Measurements from ENCODE around the gene DNAJB1.
"Not testable (repeated sequence)": the region's sequence is repeated elsewhere in the genome, so short reads cannot be mapped to it uniquely, and the experiment has no call there.

The DNAJB1 gene

DNA sequence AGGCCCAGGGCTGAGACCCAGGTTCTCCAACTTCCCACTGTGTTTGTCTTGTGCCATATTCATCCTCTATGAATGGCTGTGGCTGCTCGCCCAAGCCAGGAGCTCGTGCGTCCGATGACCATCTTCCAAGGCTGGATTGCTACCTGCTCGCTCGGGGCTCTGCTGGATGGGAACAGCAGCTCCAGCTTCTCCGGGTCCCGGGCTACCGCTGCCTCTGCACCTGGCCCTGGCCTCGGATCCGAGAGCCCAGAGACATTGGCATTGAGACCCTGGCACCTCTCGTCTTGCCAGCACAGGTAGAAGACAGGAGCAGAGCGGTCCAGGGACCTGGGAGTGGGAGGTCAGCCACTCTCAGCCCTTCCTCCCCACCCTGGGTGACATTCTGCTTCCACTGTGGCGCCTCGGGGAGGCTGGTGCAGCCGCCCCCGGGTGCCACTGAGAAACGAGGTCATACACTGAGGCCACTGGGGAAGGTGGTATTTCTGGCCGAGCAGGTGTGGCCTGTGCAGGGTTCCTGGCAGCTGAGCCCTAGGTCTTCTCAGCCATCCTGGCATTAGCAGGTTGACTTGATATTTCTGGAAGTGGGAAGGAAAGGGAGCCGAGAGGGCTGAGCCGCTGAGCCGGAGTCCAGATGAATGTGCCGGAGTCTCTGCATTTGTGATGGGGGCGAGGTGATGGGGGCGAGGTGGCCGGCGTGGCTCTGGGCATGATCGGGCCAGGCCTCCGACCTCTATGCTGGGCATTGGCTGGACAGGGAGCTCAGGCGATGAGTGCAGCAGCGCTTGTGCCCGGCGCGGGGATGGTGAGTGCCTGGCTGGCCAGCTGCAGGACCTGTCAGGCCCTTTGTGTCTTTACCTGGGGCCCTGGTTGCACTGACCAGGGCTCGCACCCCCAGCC, 35.1 kb upstream of the DNAJB1 start:
- DNase-seq: no peak

DNA sequence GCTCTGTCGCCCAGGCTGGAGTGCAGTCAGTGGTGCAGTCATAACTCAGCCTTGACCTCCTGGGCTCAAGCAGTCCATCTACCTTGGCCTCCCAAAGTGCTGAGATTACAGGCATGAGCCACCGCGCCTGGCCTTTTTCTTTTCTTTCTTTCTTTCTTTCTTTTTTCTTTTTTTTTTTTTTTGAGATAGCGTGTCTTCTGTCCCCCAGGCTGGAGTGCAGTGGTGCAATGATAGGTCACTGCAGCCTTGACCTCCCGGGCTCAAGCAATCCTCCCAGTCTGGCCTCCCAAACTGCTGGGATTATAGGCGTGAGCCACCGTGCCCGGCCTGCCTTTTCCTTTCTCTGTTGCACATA, 33.8 kb upstream of the DNAJB1 start:
- DNase-seq: not testable (repeated sequence)

DNA sequence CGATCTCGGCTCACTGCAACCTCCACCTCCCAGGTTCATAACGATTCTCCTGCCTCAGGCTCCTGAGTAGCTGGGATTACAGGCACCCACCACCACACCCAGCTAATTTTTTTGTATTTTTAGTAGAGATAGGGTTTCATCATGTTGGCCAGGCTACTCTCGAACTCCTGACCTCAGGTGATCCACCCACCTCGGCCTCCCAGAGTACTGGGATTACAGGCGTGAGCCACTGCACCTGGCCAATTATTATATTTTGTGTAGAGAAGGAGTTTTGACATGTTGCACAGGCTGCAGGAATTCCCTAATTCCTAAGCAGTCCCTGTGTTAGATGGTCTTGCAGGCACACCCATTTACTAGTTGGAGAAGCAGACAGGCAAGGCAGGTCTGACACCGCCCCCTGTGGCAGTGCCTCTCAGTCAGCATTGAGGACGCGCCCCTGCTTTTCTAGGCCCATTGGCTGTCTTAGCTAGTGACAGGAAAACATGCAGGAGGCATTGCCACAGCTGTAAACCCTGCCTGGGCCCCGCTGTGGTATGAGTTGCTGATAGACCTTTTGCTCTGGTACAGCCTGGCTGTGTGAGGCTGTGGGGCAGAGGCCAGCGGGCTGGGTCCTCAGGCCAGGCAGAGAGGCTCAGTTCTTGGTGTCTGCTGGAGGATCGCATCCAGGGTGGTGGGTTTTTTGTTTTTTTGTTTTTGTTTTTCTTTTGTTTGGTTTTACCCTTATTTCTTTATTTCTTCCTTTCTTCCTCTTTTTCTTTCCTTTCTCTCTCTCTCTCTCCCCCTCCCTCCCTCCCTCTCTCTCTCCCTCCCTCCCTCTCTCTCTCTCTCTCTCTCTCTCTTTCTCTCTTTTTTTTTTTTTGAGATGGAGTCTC, 33.2 kb upstream of the DNAJB1 start:
- DNase-seq: peak in 1 of 2 experiments; percentile 19

DNA sequence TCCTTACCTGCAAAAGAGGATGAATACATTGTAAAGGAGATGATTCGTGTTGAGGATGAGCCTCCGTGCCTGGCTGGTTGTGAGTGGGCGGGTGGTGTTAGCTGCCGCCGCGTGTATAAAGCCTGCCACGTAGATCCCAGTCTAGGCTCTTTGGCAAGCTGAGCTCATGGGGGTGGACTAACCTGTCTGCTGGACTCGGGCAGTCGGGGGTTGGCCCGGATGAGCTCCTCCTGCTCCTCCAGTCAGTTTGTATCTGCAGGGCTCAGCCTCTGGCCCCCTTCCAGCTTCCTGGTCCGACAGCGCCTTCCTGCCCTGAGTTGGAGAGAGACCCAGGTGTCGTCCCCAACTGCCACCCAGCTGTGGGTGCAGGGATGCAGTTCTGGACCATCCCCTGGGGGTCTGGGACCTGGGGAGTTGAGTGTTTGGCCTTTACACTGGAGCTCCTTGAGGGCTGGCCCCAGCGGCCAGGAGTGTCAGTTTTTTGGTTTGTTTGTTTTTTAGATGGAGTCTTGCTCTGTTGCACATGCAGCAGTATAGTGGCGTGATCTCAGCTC, 32.1 kb upstream of the DNAJB1 start:
- peak in 1 of 2 experiments; percentile 53 for DNase-seq

DNA sequence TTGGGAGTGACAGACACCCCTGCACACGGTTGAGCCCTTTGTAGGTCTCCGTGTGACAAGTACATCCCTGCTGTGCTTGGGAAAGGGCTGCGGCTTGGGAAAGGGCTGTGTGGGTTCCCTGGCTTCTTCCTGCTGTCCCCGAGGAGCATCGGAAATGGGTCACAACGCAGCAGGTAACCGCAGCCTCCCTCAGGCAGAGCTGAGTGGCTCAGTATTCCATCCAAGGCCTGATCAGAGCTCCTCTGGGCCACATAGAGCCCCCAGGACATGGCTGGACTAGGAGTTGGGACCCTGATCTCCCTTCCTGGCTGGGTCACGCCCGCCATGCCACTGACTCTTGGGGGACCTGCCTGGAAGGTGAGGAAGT, 27.5 kb upstream of the DNAJB1 start:
- no peak for DNase-seq

DNA sequence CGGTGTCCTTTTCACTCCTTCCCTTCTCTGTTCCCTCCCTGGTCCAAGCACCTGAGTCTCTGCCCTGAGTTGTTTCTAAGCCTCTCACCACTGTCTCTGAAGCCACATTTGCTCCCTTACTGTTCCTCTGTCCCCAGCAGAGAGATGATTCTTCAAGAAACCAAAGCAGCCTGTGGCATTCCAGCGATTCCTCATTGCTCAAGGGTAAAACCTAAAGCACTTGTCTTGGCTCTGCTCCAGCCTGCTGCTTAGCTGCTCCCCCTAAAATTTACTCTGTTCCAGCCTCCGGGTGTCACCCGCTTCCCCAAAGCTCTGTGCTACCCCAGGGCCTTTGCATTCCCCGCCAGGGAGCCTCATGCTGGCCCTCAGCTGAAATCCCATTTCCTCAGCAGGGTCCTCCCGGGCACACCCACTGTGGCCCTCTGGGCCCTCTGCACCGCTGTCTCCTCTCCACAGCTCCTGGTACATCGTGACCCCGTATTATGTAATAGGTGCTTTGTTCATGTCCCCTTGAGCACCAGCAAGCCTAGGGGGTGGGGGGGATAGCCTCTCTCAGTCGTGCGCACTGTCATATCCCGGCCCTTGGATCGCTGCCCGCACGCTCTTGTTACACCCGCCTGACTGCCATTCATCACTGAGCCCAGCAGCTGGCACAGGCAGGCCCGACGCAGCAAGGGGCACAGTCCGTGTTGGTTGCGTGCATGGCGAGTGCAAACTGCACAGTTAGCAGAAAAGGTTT, 26.9 kb upstream of the DNAJB1 start:
- peak; percentile 78 to 94 for DNase-seq

DNA sequence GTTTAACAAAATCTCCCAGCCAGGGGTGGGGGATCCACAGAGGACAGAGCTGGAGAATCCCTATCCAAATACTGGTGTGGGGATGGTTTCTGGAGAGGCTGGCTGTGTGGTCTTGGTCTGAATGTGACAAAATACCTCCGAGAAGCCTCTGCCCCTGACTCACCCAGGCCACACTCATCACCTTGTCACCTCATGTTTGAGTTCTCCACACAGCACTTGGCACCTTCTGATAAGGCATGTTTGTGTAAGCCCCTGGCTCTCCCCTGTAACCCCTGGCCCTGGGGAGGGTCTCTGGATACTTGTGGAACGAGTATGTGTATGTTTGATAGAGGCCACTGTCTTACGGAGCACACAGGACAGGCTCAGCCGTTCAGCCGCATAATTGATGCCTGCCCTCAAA, 25.9 kb upstream of the DNAJB1 start:
- no peak for DNase-seq

DNA sequence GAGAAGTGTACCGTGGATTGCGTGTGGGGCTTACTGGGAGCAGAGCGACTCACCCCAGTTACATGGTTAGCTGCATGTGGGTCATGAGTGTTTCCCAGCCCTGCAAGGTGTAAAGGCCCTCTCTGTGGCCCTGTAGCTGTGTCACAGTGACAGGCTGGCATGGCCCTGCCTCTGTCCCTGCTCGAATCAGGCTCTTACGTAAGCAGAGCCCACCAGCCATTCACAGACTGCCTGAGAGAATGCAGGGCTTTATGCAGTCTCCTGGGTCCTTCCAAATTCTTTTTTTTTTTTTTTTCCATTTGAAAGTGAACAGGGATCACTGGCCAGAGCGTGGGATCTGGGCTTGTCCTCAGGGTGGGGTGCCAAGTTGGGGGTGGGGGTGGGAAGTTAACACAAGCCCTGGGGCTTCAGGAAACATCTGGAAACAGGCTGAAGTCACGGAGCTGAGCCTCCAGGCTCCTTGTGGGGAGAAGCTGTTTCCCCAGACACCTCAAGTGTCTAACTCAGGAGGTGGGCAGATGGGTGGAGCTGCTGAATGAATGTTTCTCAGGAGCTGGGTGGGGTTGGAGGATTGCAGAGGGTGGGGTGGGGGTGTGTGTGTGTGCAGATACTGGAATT, 24.6 kb upstream of the DNAJB1 start:
- DNase-seq: no peak

DNA sequence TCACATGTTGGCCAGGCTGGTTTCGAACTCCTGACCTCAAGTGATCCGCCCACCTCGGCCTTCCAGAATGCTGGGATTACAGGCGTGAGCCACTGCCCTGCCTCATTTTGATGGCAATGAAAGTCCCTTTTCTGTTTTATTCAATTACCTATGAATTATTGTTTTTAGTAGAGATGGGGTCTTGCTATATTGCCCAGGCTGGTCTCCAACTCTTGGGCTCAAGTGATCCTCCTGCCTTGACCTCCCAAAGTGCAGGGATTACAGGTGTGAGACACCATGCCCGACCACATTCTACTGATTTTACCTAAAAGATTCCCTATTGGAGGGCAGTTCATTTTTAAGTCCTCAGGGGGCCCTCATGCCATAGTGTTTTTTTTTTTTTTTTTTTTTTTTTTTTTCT, 23.8 kb upstream of the DNAJB1 start:
- DNase-seq: not testable (repeated sequence)

DNA sequence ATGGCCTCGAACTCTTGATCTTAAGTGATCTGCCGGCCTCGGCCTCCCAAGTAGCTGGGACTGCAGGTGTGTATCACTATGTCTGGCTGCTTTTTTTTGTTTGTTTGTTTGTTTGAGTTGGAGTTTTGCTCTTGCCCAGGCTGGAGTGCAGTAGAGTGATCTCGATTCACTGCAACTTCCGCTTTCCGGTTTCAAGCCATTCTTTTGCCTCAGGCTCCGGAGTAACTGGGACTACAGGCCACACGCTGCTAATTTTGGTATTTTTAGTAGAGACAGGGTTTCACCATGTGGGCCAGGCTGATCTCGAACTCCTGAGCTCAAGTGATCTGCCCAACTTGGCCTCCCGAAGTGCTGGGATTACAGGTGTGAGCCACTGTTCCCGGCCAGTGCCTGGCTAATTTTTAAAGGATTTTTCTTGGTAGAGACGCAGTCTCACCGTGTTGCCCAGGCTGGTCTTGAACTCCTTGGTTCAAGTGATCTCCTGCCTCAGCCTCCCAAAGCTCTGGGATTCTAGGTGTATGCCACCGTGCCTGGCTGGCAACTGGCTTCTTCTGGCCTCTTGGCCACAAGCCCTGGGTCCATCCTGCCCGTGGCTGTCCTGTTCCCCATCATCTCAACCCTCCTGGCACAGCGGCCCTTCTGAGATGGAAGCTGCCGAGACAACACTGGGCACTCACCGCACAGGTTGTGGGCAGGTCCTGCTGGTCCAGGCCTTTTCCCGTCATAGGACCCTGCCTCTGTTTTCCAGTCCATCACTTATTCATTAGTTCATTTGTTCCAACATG, 22.7 kb upstream of the DNAJB1 start:
- no peak for DNase-seq

DNA sequence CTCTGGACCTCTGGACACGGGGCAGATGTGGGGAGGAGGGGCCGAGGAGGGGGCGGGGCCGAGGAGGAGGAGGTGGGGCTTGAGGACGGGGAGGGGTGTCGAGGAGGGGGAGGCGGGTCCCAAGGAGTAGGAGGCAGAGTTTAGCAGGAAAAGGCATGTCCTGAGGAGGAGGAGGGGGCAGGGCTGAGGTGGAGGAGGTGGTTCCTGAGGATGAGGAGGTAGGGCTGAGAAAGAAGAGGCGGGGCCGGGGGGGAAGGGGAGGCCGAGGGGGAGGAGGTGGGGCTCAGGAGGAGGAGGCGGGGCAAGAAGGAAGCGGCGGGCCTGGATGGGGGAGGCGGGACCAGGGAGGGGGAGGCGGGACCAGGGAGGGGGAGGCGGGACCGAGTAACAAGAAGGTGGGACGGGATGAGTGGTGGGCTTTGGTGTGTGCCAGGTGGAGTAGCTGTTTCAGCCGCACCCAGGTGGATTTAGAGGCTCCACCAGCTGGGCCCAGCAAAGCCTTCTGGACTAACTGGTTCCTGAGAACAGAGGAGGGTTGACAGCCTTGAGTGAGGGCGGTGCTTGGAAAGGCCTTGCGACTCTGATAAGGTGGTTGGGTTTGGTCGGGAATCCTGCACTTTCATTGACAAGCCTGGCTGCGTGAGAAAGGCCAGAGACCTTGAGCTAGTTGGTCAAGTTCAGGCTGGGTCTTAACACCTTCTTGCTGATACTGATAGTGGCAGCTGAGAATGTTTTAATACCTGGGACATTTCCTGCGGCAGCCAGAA, 18.9 kb upstream of the DNAJB1 start:
- no peak for DNase-seq

DNA sequence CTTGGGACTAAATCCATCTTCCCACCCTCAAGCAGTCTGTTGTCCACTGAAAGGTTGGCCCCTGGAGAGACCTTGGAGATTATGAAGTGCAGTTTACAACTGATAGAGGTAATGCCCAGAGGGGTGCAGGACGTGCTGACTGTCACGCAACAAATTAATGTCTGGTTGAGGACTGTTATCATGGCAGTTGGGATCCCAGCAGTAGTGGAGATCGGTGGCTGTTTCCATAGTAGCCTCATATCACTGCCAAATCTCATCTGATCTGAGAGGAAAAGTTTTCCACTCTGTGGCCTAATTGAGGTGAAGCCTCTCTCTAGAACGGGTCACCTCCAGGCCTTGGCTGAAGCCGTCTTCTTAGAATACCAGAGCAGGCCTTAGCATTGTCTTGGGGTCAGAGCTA, 15.3 kb upstream of the DNAJB1 start:
- no peak for DNase-seq

DNA sequence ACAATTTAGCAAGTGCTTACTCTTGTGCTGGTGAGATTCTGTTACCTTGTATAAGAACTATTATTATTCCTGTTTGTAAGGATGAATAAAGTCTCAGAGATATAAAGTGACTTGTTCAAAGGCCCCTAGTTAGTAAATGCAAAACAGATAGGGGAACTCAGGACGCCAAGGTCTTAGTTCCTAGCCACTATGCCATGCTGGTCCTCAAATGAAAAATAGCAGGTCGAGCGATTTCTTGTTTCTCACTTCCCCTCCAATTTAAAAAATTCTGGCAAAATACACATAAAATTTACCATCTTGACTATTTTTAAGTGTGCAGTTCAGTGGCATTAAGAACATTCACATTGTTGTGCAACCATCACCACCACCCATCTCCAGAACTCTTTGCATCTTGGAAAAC, 12.3 kb upstream of the DNAJB1 start:
- DNase-seq: no peak

DNA sequence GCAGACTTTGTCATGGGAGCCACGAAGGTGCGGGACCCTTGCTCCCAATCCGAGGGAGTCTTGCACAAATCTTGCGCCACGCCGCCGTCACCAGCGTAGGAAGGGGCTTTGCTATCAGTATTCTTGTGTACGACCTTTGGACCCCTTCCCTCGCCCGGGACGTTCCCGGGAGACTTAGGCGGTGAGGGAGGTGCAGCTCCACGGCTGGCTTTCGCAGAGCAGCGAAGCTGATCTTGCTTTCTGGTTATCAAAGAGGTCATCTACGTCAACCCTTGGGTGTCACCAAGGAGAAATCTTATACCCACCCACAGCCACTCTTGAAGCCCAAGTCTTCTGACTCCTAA, 11.8 kb upstream of the DNAJB1 start:
- DNase-seq: no peak

DNA sequence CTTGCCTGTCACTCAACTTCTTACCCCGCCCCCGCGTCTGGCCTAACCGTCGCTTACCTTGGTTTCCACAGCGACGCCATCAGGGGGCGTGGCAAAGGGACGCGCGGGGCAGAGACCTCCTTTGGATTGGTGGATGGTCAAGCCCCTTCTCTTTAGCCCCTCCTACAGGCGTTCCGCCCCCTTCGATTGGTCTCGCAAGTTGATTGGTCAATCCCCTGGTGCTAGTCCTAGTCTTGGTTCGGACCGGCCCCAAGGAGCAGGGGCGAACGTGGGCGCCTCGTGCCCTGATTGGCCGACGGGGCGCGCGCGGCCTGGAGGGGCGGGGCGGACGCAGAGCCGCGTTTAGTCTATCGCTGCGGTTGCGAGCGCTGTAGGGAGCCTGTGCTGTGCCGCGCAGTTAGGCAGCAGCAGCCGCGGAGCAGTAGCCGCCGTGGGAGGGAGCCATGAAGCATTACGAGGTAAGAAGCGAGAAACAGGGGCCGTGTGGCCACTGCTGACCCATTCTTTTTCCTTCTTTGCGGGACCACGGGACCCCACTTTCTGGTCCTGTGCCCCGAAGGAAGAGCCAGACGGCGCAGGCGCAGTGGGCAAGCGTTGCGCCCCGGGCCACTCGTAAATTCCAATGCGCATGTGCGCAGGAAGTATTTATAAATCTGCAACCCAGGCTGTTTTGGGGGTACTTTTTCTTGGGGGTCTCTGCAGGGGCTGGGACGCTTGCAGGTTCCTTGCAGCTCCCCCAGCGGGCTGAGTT, 11.2 kb upstream of the DNAJB1 start, which contains the start of gene TECR:
TSS of gene TECR (plus strand) at position 341 of the 751 bp plus-strand sequence. CDS start at position 444, 103 bp downstream.
- peak; percentile 98 to 99 for DNase-seq

DNA sequence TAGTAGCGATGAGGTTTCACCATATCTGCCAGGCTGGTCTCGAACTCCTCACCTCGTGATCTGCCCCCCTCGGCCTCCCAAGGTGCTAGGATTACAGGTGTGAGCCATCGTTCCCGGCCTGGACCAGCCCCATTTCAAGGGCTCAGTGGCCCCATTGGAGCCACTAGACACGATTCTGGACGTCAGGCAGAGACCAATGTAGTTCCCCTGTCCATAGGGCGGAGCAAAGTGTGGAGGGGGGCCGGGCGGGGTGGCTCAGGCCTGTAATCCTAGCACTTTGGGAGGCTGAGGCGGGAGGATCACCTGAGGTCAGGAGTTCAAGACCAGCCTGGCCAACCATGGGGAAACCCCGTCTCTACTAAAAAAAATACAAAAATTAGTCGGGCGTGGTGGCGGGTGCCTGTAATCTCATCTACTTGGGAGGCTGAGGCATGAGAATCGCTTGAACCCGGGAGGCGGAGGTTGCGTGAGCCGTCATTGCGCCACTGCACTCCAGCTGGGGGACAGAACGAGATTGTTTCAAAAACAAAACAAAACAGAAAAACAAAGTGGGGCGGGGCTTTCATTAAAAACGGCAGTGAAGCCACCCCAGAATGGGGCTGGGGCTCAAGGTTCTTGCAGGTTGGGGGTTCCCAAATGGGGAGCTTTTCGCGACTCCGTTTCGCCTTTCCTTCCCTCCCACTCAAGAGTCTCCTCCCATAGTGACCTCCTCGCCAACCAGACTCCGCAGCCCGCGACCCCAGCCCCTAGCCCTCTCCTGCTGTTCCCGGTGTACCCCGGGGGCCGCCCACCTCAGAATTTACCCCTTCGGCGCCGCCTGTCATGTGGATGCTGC, 10.4 kb upstream of the DNAJB1 start:
- no peak for DNase-seq

DNA sequence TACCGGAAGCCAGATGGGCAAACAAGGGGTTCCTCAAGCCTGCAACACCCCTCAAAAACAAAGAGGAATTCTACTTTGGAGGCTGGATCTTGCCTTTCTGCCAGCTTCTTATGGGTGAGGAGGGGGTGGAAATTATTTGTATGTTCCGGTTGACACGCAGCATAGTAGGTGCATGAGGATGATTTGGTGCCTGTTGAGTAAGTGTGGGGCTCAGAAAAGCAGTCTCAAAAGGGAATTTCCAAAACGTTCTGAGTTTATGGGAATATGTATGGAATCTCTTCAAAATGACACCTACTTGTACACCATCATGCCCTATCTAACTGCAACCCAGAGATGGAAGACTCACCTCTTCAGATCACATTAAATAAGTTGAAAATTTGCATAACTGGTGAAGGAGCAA, 8.2 kb upstream of the DNAJB1 start:
- DNase-seq: no peak

DNA sequence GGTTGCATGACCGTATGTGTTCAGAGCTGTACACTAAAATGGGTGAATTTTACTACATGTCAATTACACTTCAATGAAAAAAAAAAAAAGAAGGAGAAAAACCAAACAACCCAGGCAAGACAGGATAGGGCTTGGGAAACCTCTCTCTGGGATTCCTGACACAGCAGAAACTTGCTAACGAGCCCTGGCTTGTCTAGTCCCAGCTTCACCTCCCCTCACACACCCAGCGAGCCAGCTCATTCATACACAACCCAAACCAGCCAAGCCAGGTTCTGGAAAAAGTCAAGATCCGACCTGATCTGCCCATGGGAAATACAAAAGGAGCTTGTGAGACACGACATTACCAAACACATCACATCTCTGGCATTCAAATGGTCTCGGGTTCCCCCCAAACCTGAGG, 7.5 kb upstream of the DNAJB1 start:
- no peak for DNase-seq

DNA sequence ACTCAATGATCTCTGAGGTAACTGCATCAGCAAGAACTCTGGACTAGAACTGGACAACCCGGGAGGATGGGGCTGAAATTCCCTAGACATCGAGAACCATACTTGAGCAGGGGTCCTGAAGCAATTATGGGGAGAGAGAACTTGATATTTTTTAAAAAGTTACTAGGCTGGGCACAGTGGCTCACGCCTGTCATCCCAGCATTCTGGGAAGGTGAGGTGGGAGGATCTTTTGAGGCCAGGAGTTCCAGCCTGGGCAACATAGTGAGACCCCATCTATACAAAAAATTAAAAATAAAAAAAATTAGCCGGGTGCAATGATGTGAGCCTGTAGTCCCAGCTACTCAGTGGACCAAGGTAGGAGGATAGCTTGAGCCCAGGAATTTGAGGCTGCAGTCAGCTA, 2.3 kb upstream of the DNAJB1 start:
- DNase-seq: no peak

Measured in SHP77 (cell line).